Astrocyte (in vitro differentiated cells and primary cell): ENCODE data around the gene RNU7-1.

ENCODE experiments used
- CTCF ChIP-seq: IDR thresholded peaks from 2 replicates; pipeline ENCODE4 v1.5.1; 2011; ENCODE audit warnings: low read depth, mild to moderate bottlenecking, inconsistent platforms, low read length, moderate library complexity; ENCODE audit not compliant: insufficient read depth
- EZH2 ChIP-seq: IDR thresholded peaks from 2 replicates; pipeline ENCODE4 v1.6.1; 2012; ENCODE audit warnings: mild to moderate bottlenecking, low read length, inconsistent platforms; ENCODE audit not compliant: insufficient read depth

GRCh38 chr12:6946033-6946919, 2.7 kb downstream of the RNU7-1 start:
- TF ChIP-seq EZH2, result no peak
- no peak for TF ChIP-seq CTCF
